GM18526 (cell line): ENCODE results near the gene NF1.
A peak's percentile ranks its signal among the peaks of the same experiment; 100 is the strongest.

Experiments
- POLR2A ChIP-seq: IDR thresholded peaks from 3 replicates; pipeline ENCODE4 v1.6.1; 2011; ENCODE audit not compliant: insufficient read length; ENCODE audit errors: extremely low read depth

Gene NF1, protein sequence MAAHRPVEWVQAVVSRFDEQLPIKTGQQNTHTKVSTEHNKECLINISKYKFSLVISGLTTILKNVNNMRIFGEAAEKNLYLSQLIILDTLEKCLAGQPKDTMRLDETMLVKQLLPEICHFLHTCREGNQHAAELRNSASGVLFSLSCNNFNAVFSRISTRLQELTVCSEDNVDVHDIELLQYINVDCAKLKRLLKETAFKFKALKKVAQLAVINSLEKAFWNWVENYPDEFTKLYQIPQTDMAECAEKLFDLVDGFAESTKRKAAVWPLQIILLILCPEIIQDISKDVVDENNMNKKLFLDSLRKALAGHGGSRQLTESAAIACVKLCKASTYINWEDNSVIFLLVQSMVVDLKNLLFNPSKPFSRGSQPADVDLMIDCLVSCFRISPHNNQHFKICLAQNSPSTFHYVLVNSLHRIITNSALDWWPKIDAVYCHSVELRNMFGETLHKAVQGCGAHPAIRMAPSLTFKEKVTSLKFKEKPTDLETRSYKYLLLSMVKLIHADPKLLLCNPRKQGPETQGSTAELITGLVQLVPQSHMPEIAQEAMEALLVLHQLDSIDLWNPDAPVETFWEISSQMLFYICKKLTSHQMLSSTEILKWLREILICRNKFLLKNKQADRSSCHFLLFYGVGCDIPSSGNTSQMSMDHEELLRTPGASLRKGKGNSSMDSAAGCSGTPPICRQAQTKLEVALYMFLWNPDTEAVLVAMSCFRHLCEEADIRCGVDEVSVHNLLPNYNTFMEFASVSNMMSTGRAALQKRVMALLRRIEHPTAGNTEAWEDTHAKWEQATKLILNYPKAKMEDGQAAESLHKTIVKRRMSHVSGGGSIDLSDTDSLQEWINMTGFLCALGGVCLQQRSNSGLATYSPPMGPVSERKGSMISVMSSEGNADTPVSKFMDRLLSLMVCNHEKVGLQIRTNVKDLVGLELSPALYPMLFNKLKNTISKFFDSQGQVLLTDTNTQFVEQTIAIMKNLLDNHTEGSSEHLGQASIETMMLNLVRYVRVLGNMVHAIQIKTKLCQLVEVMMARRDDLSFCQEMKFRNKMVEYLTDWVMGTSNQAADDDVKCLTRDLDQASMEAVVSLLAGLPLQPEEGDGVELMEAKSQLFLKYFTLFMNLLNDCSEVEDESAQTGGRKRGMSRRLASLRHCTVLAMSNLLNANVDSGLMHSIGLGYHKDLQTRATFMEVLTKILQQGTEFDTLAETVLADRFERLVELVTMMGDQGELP (N-terminal part only)

GRCh38 chr17:31094600-31095235, at the start of gene NF1:
NF1 (plus strand) TSS chr17:31094977; CDS start chr17:31095310, 333 bp downstream.
- peak; percentile 50 for TF ChIP-seq POLR2A

DNA sequence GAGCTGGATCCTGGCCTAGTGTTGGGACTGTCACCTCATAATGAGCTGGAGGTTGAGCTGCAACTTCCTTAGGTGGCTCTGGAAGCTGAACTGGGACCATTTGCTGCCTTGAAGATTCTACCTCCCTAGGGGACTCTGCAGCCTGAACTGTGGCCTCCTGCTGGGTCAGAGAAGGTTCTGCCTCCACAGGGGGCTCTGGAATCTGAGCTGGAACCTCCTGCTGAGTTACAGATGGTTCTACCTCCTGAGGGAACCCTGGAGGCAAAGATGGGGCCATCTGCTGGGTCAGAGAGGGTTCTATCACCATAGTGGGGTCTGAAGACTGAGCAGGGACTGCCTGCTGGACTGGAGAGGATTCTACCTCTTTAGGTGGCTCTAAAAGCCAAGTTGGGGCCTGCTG, 46.6 kb upstream of the NF1 start:
- TF ChIP-seq POLR2A = no peak

DNA sequence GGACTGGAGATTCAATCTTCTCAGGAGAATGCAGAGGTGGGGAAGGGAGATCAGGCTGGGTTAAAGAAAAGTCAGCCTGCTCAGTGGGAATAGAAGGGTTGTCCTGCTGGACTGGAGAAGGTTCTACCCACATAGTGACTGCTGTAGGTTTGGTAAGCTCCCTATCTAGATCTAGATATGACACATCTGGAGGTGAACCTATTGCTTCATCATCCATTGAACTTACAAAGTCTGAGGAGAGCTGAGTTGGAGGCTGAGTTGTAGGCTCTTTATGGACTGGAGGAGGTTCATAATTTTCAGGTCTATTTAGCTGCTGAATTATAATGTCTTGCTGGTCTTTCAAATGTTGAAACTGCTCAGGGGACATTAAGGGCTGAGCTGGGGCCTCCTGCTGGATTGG, 46.0 kb upstream of the NF1 start:
- no peak for TF ChIP-seq POLR2A

- TF ChIP-seq POLR2A = no peak
Observed at GRCh38 chr17:31050948-31051347, 43.8 kb upstream of the NF1 start.

GRCh38 chr17:31051506-31051905, 43.3 kb upstream of the NF1 start:
- TF ChIP-seq POLR2A = no peak

DNA sequence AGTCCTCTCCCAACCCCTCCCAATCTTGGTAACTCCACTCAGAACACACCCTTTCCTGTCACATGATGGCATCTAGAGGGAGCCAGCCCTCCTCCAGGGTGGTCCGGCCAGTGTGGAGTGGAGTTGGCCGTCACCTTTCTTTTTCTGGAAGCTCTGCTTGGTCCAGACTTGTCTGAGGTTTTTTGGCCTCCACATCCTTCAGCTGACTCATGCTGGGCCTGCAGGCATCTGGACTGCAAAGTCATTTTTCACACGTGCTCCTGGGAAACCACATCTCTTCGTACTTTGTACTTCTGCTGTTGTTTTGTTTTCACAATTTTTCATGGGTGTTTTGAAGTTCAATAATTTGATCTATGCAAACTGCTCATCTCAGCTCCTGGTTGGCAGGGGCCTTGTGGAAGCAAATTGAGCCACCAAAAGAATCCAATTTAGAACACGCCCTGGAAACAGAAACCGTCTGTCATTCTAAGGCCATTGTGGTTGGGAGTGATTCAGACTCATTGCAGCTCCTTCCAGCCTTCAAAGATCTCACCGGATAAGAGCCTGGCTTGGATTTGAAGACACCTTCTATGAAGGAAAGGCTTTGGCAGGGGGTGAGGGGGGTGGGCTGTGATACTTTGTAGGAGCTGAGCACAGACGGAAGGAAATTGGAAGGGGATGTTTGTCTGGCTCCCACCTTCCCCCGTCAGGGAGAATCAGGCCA, 42.4 kb upstream of the NF1 start:
- TF ChIP-seq POLR2A = no peak

- TF ChIP-seq POLR2A = no peak
Observed at GRCh38 chr17:31053071-31053470, 41.7 kb upstream of the NF1 start.

DNA sequence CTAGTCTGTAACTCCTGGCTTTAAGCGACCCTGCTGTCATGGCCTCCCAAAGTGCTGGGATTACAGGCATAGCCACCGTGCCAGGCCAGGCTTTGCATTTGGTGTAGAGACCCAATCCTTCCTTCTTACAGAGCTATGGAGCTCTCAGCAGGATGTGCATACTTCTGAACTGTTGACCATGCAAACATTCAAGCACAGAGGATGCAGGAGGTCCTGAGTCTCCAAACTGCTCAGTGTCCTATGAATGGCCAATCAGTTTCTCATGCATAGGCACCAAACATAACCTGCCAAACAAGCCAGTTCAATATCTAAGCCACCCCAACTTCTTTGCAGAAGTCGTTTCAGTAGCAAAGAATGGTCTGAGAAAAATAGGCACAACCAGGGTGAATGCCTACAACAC, 40.0 kb upstream of the NF1 start:
- no peak for TF ChIP-seq POLR2A

DNA sequence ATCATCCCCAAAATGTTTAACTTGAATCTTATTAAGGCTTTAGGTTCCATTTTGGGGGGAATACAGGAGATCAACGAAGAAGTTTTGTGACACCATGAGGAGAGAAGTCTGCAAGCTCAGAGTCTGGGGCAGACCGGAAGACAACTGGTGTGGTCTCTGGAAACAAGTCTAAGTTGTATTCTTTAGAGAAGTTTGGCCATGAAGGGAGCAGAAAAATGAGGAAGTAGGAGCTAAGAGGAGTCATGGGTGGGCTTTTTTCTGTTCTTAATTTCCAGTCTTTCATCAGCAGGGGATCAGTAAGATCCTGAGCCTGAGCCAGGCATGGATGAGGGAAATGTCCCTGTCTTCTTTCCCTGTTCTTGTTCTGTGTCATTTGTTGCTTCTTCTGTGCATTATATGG, 35.8 kb upstream of the NF1 start:
- TF ChIP-seq POLR2A = no peak

DNA sequence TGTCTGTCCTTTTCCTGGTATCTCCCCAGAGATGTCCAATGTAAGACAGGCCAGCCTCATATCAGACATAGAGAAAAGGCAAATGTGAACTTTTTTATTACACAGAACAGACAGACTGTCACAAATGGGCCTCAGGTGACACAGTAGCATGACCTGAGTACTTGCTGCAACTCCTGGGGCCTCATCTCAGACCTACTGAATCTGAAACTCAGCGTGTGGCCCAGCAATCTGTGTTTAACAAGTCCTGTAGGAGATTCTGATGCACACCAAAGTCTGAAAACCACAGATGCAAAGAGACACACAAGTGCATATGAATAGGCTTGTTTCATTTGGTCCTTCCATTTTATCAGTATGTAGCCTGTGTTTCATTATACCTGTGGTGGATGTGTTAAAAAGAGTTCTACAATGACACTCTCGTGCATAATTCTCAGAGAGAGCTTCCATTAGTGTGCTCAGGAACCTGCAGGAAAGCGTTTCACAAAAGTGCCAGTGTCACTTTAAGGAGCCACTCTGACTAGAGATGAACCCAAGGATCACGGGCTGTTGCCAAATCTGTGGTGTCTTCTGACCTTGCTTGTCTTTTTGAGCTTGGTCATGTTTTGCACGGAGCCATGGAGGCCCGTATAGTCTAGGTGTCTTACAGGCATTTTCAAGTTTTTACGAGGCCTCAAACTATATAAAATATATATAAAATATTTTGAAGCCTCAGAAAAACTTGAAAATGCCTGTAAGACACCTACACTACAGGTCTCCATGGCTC, 33.8 kb upstream of the NF1 start:
- no peak for TF ChIP-seq POLR2A

- no peak for TF ChIP-seq POLR2A
Observed at GRCh38 chr17:31061678-31062077, 33.1 kb upstream of the NF1 start.

DNA sequence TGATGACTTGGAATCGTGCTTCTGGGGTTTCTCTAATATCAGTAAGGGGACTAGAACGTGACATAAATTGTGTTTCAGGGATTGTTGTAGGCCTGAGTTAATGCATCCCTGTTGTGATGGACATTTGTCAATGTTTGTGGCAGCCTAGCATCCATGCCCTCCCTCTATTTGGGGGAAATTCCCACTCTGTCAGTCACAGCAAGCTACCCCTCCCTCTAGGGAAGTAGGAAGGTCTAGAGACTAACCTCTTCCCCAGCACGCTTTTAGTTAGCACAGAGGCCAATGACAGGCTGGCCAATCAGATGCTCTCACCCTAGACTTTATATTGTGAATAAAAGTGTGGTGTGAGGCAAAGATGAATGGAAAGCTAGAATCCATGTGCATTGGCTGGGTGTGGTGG, 32.4 kb upstream of the NF1 start:
- no peak for TF ChIP-seq POLR2A

DNA sequence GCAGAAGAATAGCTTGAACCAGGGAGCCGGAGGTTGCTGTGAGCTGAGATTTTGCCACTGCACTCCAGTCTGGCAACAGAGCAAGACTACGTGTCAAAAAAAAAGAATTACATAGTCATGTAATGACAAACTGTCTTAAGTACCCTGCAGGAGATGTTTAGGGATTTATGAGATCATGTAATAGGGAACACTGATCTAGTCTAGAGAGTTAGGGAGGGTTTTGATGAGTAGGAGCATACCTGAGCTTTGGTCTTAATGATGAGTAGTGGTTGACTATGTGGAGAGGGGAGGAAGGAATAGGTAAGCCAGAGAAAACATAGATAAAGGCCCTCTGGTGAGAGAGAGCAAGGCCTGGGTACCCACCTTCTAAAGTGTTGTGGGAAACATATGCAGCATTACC, 30.1 kb upstream of the NF1 start:
- no peak for TF ChIP-seq POLR2A
